IPS-20b (cell line): Measurements from ENCODE around the gene DCAF10.
A peak's percentile ranks its signal among the peaks of the same experiment; 100 is the strongest.
"Not testable (repeated sequence)": the region's sequence is repeated elsewhere in the genome, so short reads cannot be mapped to it uniquely, and the experiment has no call there.

Experiments
- H3K27ac ChIP-seq: one replicate; pipeline ENCODE4 v1.5.1; 2013; ENCODE audit warnings: low read length
- H3K27me3 ChIP-seq: 2 replicates; pipeline ENCODE4 v1.6.1; 2013; ENCODE audit warnings: mild to moderate bottlenecking, low read length, inconsistent platforms; ENCODE audit not compliant: insufficient read depth
- H3K36me3 ChIP-seq: 2 replicates; pipeline ENCODE4 v1.6.1; 2013; ENCODE audit warnings: low read depth, mild to moderate bottlenecking, inconsistent platforms, low read length, moderate library complexity; ENCODE audit not compliant: insufficient read depth
- H3K4me1 ChIP-seq: 2 replicates; pipeline ENCODE4 v1.6.1; 2013; ENCODE audit warnings: mild to moderate bottlenecking, control low read depth, inconsistent platforms, low read length, moderate library complexity; ENCODE audit not compliant: insufficient read depth
- H3K4me3 ChIP-seq: 2 replicates; pipeline ENCODE4 v1.5.1; 2013; ENCODE audit warnings: mild to moderate bottlenecking, low read length, inconsistent platforms
- H3K9ac ChIP-seq: 2 replicates; pipeline ENCODE4 v1.6.1; 2013; ENCODE audit warnings: low read depth, mild to moderate bottlenecking, inconsistent platforms, low read length, moderate library complexity
- H3K9me3 ChIP-seq: 2 replicates; pipeline ENCODE4 v1.6.1; 2013; ENCODE audit warnings: mild to moderate bottlenecking, low read depth, low read length, inconsistent platforms; ENCODE audit not compliant: insufficient read depth

The DCAF10 gene

DNA sequence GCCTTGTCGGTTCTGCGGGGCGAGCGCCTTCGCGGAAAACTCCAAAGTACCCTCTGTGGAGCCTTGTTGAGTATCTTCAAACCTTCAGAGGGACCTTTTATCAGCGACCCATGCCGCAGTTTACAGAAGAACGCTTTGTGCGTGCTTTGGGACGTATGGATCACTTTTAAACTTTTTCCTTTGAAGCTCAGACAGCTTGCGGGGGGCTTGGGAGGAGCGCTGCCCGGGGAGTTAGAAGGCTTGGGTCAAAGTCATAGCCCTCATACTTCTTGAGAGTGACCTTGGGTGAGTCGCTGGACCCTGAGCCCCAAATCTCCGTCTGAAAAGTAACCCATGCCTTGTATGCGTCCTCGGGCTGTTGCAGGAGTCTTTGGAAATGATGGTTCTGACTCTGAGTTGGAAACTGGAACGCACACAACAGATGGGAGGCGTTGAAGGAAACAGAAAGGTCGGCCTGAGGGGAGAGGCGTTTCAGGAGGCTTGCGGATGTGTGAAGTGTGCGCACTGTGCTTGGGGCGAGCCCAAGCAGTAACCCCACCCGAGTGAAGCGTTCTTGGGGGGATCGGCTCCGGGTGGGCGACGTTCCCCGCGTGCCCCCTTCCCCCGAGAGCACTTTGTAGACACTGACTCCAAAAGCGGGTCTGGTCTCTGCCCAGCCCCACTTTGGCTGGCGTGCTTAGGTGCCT is 104.0 kb downstream of the DCAF10 start:
- peaks cover 10% of the 10 kb centered on the region; the same call in 1 of the 2 replicates for H3K27me3 ChIP-seq
- H3K4me3 ChIP-seq: peak overlapping the region; percentile 99
- H3K9me3 ChIP-seq: no peaks in the 10 kb centered on the region
- H3K4me1 ChIP-seq: peaks cover 6% of the 10 kb centered on the region
- peak overlapping the region; percentile 73 for H3K9ac ChIP-seq
- no peak overlapping the region for H3K27ac ChIP-seq
- H3K36me3 ChIP-seq: no peaks in the 10 kb centered on the region

DNA sequence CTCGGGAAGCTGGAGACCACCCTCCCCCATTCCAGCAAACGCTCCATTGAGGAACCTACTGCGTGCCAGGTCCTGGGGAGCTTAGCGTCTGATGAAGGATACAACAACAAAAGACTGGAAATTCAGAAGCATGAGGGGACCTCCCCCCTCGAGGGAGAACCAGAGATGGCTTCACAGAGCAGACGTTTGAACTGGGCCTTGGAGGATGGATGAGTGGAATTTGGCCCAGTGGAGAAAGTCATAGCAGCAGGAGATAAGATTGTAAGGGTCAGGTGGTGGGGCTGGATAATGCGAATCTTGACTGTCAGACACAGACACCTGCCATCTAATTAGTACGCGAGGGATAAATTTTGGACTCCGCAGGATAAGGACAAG is 104.5 kb downstream of the DCAF10 start:
- Histone ChIP-seq H3K27me3 (peaks cover 10% of the 10 kb centered on the region; the same call in 1 of the 2 replicates), H3K27ac (no peak overlapping the region), H3K9ac (no peak overlapping the region), H3K9me3 (no peaks in the 10 kb centered on the region), H3K4me1 (peaks cover 6% of the 10 kb centered on the region), H3K4me3 (peak overlapping the region; percentile 99; the same call in 1 of the 2 replicates), H3K36me3 (no peaks in the 10 kb centered on the region)

DNA sequence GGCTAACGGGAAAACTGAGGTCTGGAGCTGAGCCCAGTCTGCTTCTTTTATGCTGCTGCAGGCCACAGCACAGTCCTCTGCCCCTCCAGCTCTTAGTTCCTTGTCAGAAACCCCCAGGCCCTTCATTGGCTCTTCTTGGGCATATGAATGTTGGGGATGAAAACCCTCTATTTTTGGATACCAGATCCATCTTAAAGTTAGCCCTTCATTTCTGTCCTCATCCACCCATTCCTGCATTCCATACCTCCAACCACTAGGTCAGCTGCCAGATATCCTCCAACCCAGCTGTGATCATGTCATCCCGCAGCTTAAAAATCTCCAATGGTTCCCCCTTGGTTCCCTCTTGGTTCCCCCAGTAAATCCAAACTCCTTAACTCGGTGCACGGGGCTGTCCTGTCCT is 105.2 kb downstream of the DCAF10 start:
- no peak overlapping the region for H3K27ac ChIP-seq
- no peak overlapping the region for H3K9ac ChIP-seq
- no peak overlapping the region for H3K4me3 ChIP-seq
- H3K9me3 ChIP-seq: no peaks in the 10 kb centered on the region
- H3K27me3 ChIP-seq: peaks cover 10% of the 10 kb centered on the region; the same call in 1 of the 2 replicates
- peaks cover 6% of the 10 kb centered on the region for H3K4me1 ChIP-seq
- H3K36me3 ChIP-seq: no peaks in the 10 kb centered on the region

DNA sequence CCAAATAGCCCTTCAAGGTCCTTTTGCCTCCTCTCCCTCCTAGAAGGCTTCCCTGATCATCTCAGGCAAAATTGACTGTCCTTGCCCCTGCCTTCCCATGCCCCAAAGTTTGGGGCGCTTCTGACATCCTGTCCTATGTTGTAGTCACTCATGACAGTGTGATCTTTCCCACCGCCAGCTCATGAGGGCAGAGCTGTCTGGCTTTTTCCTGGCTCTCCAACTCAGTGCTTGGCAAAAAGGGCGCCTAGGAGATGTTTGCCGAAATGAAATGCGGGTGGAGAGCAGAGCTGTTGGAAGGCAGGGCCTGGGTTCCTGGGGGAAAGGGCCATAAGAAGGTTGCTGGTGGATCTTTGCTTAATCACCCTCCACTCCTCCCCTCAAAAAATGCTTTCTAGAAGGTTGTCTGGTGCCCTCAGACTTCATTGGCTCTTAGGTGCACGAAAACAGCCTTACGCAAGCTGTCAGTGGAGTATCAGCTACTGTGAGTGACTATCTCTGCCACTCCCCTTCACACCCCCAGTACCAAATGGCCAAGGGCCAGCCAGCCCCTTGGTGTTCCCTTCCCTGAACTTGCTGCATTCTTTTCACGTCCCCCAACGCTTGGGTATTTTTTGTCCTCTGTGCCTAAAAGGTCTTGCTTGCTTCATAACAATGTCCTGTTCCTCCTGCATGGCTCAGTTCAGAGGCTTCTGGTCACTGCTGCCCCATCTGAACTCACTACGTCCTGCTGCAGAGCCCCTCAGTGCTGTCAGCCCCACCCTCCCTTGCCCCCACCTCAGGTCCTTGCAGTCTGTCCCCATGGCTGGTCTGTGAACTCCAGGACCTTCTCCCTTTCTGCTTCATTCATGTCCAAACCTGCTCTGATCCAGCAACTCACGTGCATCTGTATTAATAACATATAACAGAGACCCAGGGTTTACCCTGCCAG is 106.0 kb downstream of the DCAF10 start:
- H3K9me3 ChIP-seq: no peaks in the 10 kb centered on the region
- H3K27ac ChIP-seq: no peak overlapping the region
- H3K36me3 ChIP-seq: no peaks in the 10 kb centered on the region
- H3K4me3 ChIP-seq: no peak overlapping the region
- H3K4me1 ChIP-seq: peaks cover 6% of the 10 kb centered on the region
- no peak overlapping the region for H3K9ac ChIP-seq
- H3K27me3 ChIP-seq: peaks cover 10% of the 10 kb centered on the region; the same call in 1 of the 2 replicates

DNA sequence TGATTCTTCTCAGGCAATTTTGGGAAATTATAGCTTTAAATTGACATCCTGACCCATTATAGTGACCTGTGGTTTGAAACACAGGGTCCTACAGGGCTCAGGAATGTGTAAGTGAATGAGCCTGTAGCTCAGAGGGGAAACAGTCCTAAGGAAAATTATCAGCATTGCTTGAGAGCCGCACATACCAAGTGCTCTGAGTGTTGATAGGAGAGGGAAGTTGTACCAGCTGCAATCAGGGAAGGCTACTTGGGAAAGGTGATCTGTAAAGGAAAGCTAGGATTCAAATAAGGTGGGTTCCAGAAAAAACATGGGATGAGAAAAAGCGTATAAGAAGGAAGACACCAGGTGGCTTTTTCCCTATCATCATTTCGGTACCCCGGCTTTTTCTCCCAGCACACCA is 107.7 kb downstream of the DCAF10 start:
- Histone ChIP-seq H3K9ac (no peak overlapping the region), H3K36me3 (no peaks in the 10 kb centered on the region), H3K27ac (no peak overlapping the region), H3K27me3 (peaks cover 6% of the 10 kb centered on the region; the same call in 1 of the 2 replicates), H3K4me1 (no peaks in the 10 kb centered on the region; the same call in 1 of the 2 replicates), H3K4me3 (no peak overlapping the region), H3K9me3 (no peaks in the 10 kb centered on the region)

DNA sequence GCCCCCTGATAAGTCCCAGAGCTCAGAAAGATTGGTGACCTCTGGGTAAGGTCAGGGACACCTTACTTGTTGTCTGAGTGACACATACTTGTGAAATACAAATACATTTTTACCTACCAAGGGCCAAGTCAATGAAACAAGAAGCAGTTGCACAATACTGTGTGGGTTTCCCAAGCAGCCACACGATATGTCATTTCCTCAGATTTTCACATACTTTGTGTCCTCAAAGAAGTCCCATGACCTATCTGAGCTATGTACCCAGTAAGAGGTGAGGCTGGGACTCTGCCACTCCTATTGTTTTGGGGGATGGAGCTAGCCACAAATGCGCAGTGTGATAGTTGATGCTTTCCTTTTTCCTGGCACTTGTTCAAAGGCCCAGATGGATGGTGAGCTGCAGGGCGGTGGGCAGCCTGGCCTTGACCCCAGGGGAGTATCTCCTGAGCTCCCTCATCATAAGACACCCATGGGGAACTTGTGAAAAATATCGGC is 108.1 kb downstream of the DCAF10 start:
- no peak overlapping the region for H3K4me3 ChIP-seq
- H3K27ac ChIP-seq: no peak overlapping the region

DNA sequence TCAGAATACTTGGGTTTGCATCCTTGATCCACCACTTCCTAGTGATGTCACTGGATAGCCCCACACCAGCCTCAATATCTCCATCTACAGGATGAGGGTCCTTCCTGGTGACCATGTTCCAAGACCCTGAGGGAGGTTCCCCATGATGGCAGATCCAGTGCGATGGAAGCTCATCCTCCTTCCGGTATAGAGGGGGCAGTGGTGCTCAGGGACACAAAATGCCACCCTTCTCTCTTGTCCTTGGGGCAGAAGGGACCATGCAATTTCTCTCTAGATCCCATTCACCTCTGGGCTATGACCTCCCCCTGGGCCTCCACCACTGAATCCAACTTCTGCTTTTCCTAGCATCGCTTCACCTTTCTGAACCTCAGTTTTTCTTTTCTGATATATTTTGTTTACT is 108.7 kb downstream of the DCAF10 start:
- Histone ChIP-seq H3K27ac (no peak overlapping the region), H3K27me3 (peaks cover 6% of the 10 kb centered on the region; the same call in 1 of the 2 replicates), H3K9ac (no peak overlapping the region), H3K4me3 (no peak overlapping the region), H3K4me1 (no peaks in the 10 kb centered on the region; the same call in 1 of the 2 replicates), H3K36me3 (no peaks in the 10 kb centered on the region), H3K9me3 (no peaks in the 10 kb centered on the region)

More for the DNA sequence above, 108.1 kb downstream of the DCAF10 start:
- Histone ChIP-seq H3K9ac (no peak overlapping the region), H3K36me3 (no peaks in the 10 kb centered on the region), H3K9me3 (no peaks in the 10 kb centered on the region), H3K4me1 (no peaks in the 10 kb centered on the region; the same call in 1 of the 2 replicates), H3K27me3 (peaks cover 6% of the 10 kb centered on the region; the same call in 1 of the 2 replicates)

DNA sequence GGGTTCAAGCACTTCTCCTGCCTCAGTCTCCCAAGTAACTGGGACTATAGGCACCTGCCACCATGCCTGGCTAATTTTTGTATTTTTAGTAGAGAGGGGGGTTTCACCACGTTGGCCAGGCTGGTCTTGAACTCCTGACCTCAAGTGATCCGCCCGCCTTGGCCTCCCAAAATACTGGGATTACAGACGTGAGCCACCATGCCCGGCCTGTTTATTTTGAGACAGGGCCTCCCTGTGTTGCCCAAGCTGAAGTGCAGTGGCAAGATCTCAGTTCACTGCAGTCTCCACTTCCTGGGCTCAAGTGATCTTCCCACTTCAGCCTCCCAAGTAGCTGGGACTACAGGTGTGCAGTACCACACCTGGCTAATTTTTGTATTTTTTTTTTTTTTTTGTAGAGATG is 109.2 kb downstream of the DCAF10 start:
- not testable (repeated sequence) for H3K9me3 ChIP-seq, H3K27ac ChIP-seq

DNA sequence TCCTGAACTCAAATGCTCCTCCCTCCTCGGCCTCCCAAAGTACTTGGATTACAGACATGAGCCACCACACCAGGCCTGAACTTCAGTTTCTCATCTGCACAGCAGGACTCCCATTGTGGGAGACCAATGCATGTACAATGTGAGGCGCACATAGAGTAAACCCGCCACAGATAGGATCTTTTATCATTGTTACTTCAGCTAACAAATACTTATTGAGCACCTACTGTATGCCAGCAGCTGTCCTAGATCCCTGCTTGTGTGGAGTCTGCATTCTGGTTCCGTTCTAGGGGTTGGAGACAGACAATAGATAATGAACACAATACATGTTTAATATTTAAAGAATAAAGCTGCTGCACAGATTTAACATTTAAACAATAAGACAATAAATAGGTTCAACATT is 109.7 kb downstream of the DCAF10 start:
- H3K9ac ChIP-seq: no peak overlapping the region
- no peaks in the 10 kb centered on the region for H3K4me1 ChIP-seq
- H3K27ac ChIP-seq: no peak overlapping the region

More for the DNA sequence above, 109.2 kb downstream of the DCAF10 start:
- H3K36me3 ChIP-seq, H3K4me3 ChIP-seq, H3K9ac ChIP-seq, H3K4me1 ChIP-seq, H3K27me3 ChIP-seq: not testable (repeated sequence)

DNA sequence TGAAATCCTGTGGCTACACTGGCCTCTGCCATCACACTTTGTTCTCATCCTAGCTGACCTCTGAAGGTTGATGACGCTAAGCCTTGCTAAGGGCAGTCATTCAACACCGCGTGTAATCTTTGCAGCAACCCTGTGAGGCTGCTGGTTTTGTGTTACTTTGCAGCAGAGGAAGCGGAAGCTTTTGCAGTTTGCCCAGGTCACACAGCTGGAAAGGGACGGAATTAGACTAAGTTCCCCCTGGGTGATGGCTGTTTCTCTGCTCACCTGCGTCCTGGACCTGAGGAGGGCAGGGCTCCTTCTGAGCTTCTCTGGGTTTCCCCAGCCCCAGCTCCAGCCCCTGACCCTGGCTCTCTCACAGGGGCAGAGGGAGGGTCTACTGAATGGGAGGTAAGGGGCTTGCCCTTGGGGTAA is 110.7 kb downstream of the DCAF10 start:
- Histone ChIP-seq H3K36me3 (no peaks in the 10 kb centered on the region), H3K9ac (no peak overlapping the region), H3K27me3 (no peaks in the 10 kb centered on the region; the same call in 1 of the 2 replicates), H3K27ac (no peak overlapping the region), H3K4me1 (no peaks in the 10 kb centered on the region), H3K4me3 (no peak overlapping the region), H3K9me3 (no peaks in the 10 kb centered on the region)

More for the DNA sequence above, 109.7 kb downstream of the DCAF10 start:
- H3K27me3 ChIP-seq: peaks cover under 1% of the 10 kb centered on the region; the same call in 1 of the 2 replicates
- no peak overlapping the region for H3K4me3 ChIP-seq
- no peaks in the 10 kb centered on the region for H3K9me3 ChIP-seq
- H3K36me3 ChIP-seq: no peaks in the 10 kb centered on the region

DNA sequence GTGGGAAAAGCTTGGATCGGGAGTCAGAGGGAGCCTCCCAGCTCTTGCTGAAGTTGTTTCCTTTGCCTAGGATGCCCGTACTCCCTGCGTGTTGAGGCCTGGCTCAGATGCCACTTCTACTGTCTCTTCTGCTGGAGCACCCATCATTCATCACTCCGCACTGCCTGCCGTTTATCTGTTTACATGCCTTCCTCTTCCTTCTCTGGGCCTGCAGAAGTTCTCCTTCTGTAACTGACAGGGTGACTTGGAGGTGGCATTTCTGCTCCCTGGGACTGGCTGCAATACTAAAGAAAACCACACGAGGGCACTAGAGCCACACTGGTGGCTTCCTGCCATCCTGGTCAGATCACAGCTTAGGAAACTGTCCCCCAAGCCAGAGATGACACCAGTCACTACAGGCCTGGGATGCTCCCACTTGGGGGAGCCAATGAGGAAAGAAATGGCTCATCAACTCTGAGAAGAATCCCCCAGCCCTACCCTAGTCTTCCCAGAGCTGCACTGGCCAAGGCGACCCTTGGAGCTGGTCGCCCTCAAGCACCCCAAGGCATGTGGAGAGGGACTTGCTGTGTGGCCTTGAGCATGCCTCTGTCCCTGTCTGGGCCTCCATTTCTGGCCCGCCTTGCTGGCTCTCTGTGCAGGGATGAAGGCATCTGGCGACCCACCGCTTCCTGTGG is 113.0 kb downstream of the DCAF10 start:
- Histone ChIP-seq H3K27me3 (no peaks in the 10 kb centered on the region), H3K4me3 (no peak overlapping the region), H3K27ac (no peak overlapping the region), H3K9ac (no peak overlapping the region), H3K9me3 (no peaks in the 10 kb centered on the region), H3K4me1 (no peaks in the 10 kb centered on the region), H3K36me3 (no peaks in the 10 kb centered on the region)
